IMR-90 (cell line): ENCODE data around the gene PLCG2. TPM values are rescaled to one million over a fixed set of nuclear protein-coding genes. Genes with fewer than 3 reads are reported as not detected.

Source experiments
- ATAC-seq: fragments of 200-7000 bp; cut with Tn5 transposase; 2 replicates; pipeline ENCODE4 v1.9.1; 2020; ENCODE audit warnings: low read depth, mild to moderate bottlenecking, moderate library complexity
- BruUV-seq: library from RNA; stranded (reverse); fragments of 400-500 nt; replicated peaks from 2 replicates; lab custom pipeline; 2021; lab: Mats Ljungman, UMichigan
- CTCF ChIA-PET: fragments of 300-600 bp; formaldehyde crosslinking; extraction: SDS; loops from one replicate; lab custom pipeline; 2021; ENCODE audit warnings: antibody characterized with exemption; lab: Yijun Ruan, JAX
- POLR2A ChIA-PET: fragments of 300-600 bp; sonication (Branson Sonifier 250); formaldehyde crosslinking; loops from one replicate; lab custom pipeline; 2022; ENCODE audit warnings: antibody characterized with exemption; ENCODE audit not compliant: unreplicated experiment; lab: Charles Lee
- DNase-seq: peaks from one replicate; pipeline ENCODE4 v3.0.0; 2013
- H2AFZ ChIP-seq: replicated peaks from 2 replicates; pipeline ENCODE3; 2013; ENCODE audit warnings: low read length, mild to moderate bottlenecking; ENCODE audit not compliant: poor library complexity
- H2AK5ac ChIP-seq: 2 replicates; pipeline ENCODE4 v1.6.1; 2013; ENCODE audit warnings: low read depth, low read length, inconsistent platforms
- H2AK9ac ChIP-seq: replicated peaks from 2 replicates; pipeline ENCODE3; 2013; ENCODE audit warnings: mild to moderate bottlenecking, low read depth, low read length, moderate library complexity; ENCODE audit not compliant: poor library complexity
- H2BK120ac ChIP-seq: 2 replicates; pipeline ENCODE4 v1.6.1; 2013; ENCODE audit warnings: low read depth, low read length, inconsistent platforms
- H2BK15ac ChIP-seq: 3 replicates; pipeline ENCODE4 v1.6.1; 2013; ENCODE audit warnings: low read depth, low read length, inconsistent platforms
- H2BK20ac ChIP-seq: 2 replicates; pipeline ENCODE4 v1.6.1; 2013; ENCODE audit warnings: low read depth, mild to moderate bottlenecking, inconsistent platforms, low read length, moderate library complexity
- H2BK5ac ChIP-seq: 2 replicates; pipeline ENCODE4 v1.6.1; 2013; ENCODE audit warnings: mild to moderate bottlenecking, low read depth, low read length, inconsistent platforms; ENCODE audit not compliant: poor library complexity, severe bottlenecking
- H3K14ac ChIP-seq: replicated peaks from 2 replicates; pipeline ENCODE4 v1.6.1; 2013; ENCODE audit warnings: low read depth, low read length, inconsistent platforms
- H3K18ac ChIP-seq: 2 replicates; pipeline ENCODE4 v1.6.1; 2013; ENCODE audit warnings: low read depth, low read length, control low read depth
- H3K23ac ChIP-seq: 2 replicates; pipeline ENCODE4 v1.6.1; 2013; ENCODE audit warnings: low read depth, low read length, inconsistent platforms
- H3K27ac ChIP-seq: 2 replicates; pipeline ENCODE4 v1.5.1; 2013; ENCODE audit warnings: mild to moderate bottlenecking, control low read depth, low read length; ENCODE audit not compliant: insufficient read depth
- H3K27me3 ChIP-seq: 2 replicates; pipeline ENCODE4 v1.6.1; 2013; ENCODE audit warnings: low read length; ENCODE audit not compliant: control insufficient read depth, insufficient read depth
- H3K36me3 ChIP-seq: 2 replicates; pipeline ENCODE4 v1.6.1; 2013; ENCODE audit warnings: low read length, mixed read lengths; ENCODE audit not compliant: control insufficient read depth, insufficient read depth
- H3K4ac ChIP-seq: 2 replicates; pipeline ENCODE4 v1.6.1; 2013; ENCODE audit warnings: low read depth, low read length, inconsistent platforms
- H3K4me1 ChIP-seq: 2 replicates; pipeline ENCODE4 v1.6.1; 2013; ENCODE audit warnings: low read length, mixed read lengths; ENCODE audit not compliant: control insufficient read depth, insufficient read depth
- H3K4me2 ChIP-seq: 2 replicates; pipeline ENCODE4 v1.6.1; 2013; ENCODE audit warnings: low read depth, mild to moderate bottlenecking, control low read depth, low read length, moderate library complexity
- H3K4me3 ChIP-seq: 2 replicates; pipeline ENCODE4 v1.5.1; 2013; ENCODE audit warnings: low read depth, mild to moderate bottlenecking, control low read depth, low read length, moderate library complexity; ENCODE audit not compliant: insufficient read depth
- H3K56ac ChIP-seq: 2 replicates; pipeline ENCODE4 v1.6.1; 2013; ENCODE audit warnings: low read length, inconsistent platforms; ENCODE audit not compliant: insufficient read depth; ENCODE audit errors: extremely low read depth
- H3K79me1 ChIP-seq, 2 experiments: 2 replicates each; pipeline ENCODE4 v1.6.1; 2013; ENCODE audit warnings: low read length in 2 of 2, inconsistent platforms in 1 of 2, low read depth in 1 of 2
- H3K9ac ChIP-seq: 2 replicates; pipeline ENCODE4 v1.6.1; 2013; ENCODE audit warnings: low read depth, low read length, control low read depth
- H3K9me1 ChIP-seq: 2 replicates; pipeline ENCODE4 v1.6.1; 2013; ENCODE audit warnings: low read length, inconsistent platforms; ENCODE audit not compliant: insufficient read depth
- H3K9me3 ChIP-seq: 2 replicates; pipeline ENCODE4 v1.6.1; 2013; ENCODE audit warnings: low read length; ENCODE audit not compliant: control insufficient read depth, insufficient read depth
- H4K20me1 ChIP-seq: 2 replicates; pipeline ENCODE4 v1.6.1; 2013; ENCODE audit warnings: low read length, inconsistent platforms; ENCODE audit not compliant: insufficient read depth
- H4K5ac ChIP-seq: 2 replicates; pipeline ENCODE4 v1.6.1; 2013; ENCODE audit warnings: mild to moderate bottlenecking, low read depth, low read length, control low read depth
- H4K8ac ChIP-seq, 2 experiments: 2 replicates each; pipeline ENCODE4 v1.6.1; 2013; ENCODE audit warnings: low read depth in 2 of 2, low read length in 2 of 2, control low read depth in 1 of 2, inconsistent platforms in 1 of 2
- H4K91ac ChIP-seq: 2 replicates; pipeline ENCODE4 v1.6.1; 2013; ENCODE audit warnings: low read depth, low read length, inconsistent platforms; ENCODE audit not compliant: insufficient read depth
- BHLHE40 ChIP-seq: fragments of 150-350 bp; IDR thresholded peaks from 2 replicates; pipeline ENCODE4 v1.6.1; 2016; ENCODE audit warnings: mild to moderate bottlenecking, low read depth, low read length
- CHD1 ChIP-seq: IDR thresholded peaks from 2 replicates; pipeline ENCODE4 v1.6.1; 2012; ENCODE audit warnings: low read depth, low read length, improper control_type of control experiment
- CTCF ChIP-seq: conservative IDR thresholded peaks from 2 replicates; pipeline ENCODE4 v1.5.1; 2012; ENCODE audit warnings: mild to moderate bottlenecking, low read depth, low read length, improper control_type of control experiment
- ELK1 ChIP-seq: fragments of 150-350 bp; IDR thresholded peaks from 2 replicates; pipeline ENCODE4 v1.6.1; 2016; ENCODE audit warnings: low read depth, mild to moderate bottlenecking, low read length, moderate library complexity, borderline replicate concordance
- FOS ChIP-seq: fragments of 150-350 bp; IDR thresholded peaks from 2 replicates; pipeline ENCODE4 v1.6.1; 2016; ENCODE audit warnings: low read depth, low read length
- MAFK ChIP-seq: IDR thresholded peaks from 2 replicates; pipeline ENCODE4 v1.6.1; 2012; ENCODE audit warnings: low read depth, low read length, improper control_type of control experiment
- MAZ ChIP-seq: IDR thresholded peaks from 2 replicates; pipeline ENCODE4 v1.6.1; 2012; ENCODE audit warnings: low read depth, mild to moderate bottlenecking, low read length, improper control_type of control experiment, moderate library complexity, borderline replicate concordance
- MXI1 ChIP-seq: IDR thresholded peaks from 2 replicates; pipeline ENCODE4 v1.6.1; 2012; ENCODE audit warnings: low read depth, mild to moderate bottlenecking, low read length, moderate library complexity, borderline replicate concordance
- NFE2L2 ChIP-seq: fragments of 150-350 bp; IDR thresholded peaks from 2 replicates; pipeline ENCODE4 v1.6.1; 2016; ENCODE audit warnings: low read depth, mild to moderate bottlenecking, low read length
- POLR2A ChIP-seq: IDR thresholded peaks from 2 replicates; pipeline ENCODE4 v1.6.1; 2012; ENCODE audit warnings: mild to moderate bottlenecking, low read depth, low read length
- RAD21 ChIP-seq: IDR thresholded peaks from 2 replicates; pipeline ENCODE4 v1.6.1; 2012; ENCODE audit warnings: low read length, improper control_type of control experiment
- RCOR1 ChIP-seq: IDR thresholded peaks from 2 replicates; pipeline ENCODE4 v1.6.1; 2012; ENCODE audit warnings: mild to moderate bottlenecking, low read length, improper control_type of control experiment; ENCODE audit not compliant: insufficient replicate concordance
- RFX5 ChIP-seq: IDR thresholded peaks from 2 replicates; pipeline ENCODE4 v1.8.0; 2012; ENCODE audit warnings: low read depth, mild to moderate bottlenecking, low read length, moderate library complexity
- SMC3 ChIP-seq: fragments of 150-350 bp; IDR thresholded peaks from 2 replicates; pipeline ENCODE4 v1.6.1; 2016; ENCODE audit warnings: low read depth, mild to moderate bottlenecking, antibody characterized with exemption, low read length, moderate library complexity
- USF2 ChIP-seq: fragments of 150-350 bp; IDR thresholded peaks from 2 replicates; pipeline ENCODE4 v1.6.1; 2017; ENCODE audit warnings: mild to moderate bottlenecking, antibody characterized with exemption, low read length, low read depth
- WGBS, 2 experiments: methylation state at CpG; one replicate each; pipeline versions ENCODE4 v1.1.5 to v1.1.7; 2013; ENCODE audit warnings: missing lambda C conversion rate in 2 of 2; ENCODE audit not compliant: insufficient read length in 1 of 2; ENCODE audit errors: extremely low coverage in 2 of 2; 5-methylcytosine and 5-hydroxymethylcytosine counted together
- dilution Hi-C: fragments of 300-500 bp; cut with HindIII; formaldehyde crosslinking; loops from one replicate; pipeline ENCODE4 v1.14.3; 2018; ENCODE audit warnings: low sequenced_read_pairs; ENCODE audit not compliant: unreplicated experiment
- in situ Hi-C: fragments of 300-500 bp; cut with MboI; formaldehyde crosslinking; loops from 3 replicates; pipeline ENCODE4 v1.14.3; 2019; ENCODE audit warnings: low sequenced_read_pairs, inconsistent platforms, mixed read lengths
- intact Hi-C: fragments of 100-400 bp; cut with micrococcal nuclease; formaldehyde crosslinking; loops from 2 replicates; pipeline ENCODE4 v1.10.0; 2022
- polyA plus RNA-seq, 3 experiments: library from polyadenylated mRNA; depleted of rRNA; stranded (reverse); fragments of >200 nt; gene quantifications; 2 replicates each; pipeline ENCODE4 v1.2.3, GENCODE V29; 2012; ENCODE audit warnings: low replicate concordance in 1 of 3
- total RNA-seq: library from RNA; depleted of rRNA; stranded (reverse); fragments of >200 nt; gene quantifications from 2 replicates; pipeline ENCODE4 v1.2.3, GENCODE V29; 2012

Gene PLCG2
- total and polyA plus RNA-seq, 2 of the 4 experiments (the other 2 are of a cell fraction): 0.14 to 0.18 TPM

GRCh38 chr16:81752225-81752875 lies 26.7 kb upstream of the PLCG2 start:
- no peak overlapping the region for H3K4ac ChIP-seq
- ChIA-PET POLR2A (no interaction called here), CTCF (interaction anchor here (0.5 to 1.5 kb wide), 2 partner anchors 15 to 547 kb away, joined by 4 to 6 read pairs; no protein-coding TSS in a partner anchor)
- in situ Hi-C loops: no loop called here
- intact Hi-C loops: no loop called here
- H3K4me2 ChIP-seq: no peak overlapping the region
- no peaks in the 10 kb centered on the region for H3K9me3 ChIP-seq
- H2BK120ac ChIP-seq: no peak overlapping the region
- H4K8ac ChIP-seq: peak overlapping the region in 1 of 2 experiments; percentile 52; a peak in 1 of 4 replicates
- H3K14ac ChIP-seq: no peak overlapping the region
- H2AFZ ChIP-seq: peak overlapping the region; percentile 83
- H3K27me3 ChIP-seq: peaks cover 3% of the 10 kb centered on the region
- H3K4me3 ChIP-seq: no peak overlapping the region
- no peak overlapping the region for H3K9ac ChIP-seq
- no peak overlapping the region for H3K27ac ChIP-seq
- TF ChIP-seq MXI1: no peak
- TF ChIP-seq SMC3: no peak
- TF ChIP-seq ELK1: no peak
- no peak for TF ChIP-seq MAFK
- TF ChIP-seq USF2: no peak
- TF ChIP-seq POLR2A: no peak
- no peak for TF ChIP-seq BHLHE40
- no peak for TF ChIP-seq RAD21
- no peak for TF ChIP-seq NFE2L2
- TF ChIP-seq MAZ: no peak
- TF ChIP-seq RFX5: no peak
- TF ChIP-seq CHD1: no peak
- no peak for TF ChIP-seq CTCF
- TF ChIP-seq FOS: no peak
- TF ChIP-seq RCOR1: no peak
- no peak overlapping the region for H2AK5ac ChIP-seq
- peak overlapping the region; percentile 37 for H2AK9ac ChIP-seq
- H3K56ac ChIP-seq: no peak overlapping the region
- BruUV-seq: no TSS peak
- no peak overlapping the region for H2BK5ac ChIP-seq
- no peak overlapping the region for H4K5ac ChIP-seq
- no peaks in the 10 kb centered on the region for H4K20me1 ChIP-seq
- DNase-seq (no peak), ATAC-seq (no peak)
- no peaks in the 10 kb centered on the region for H3K4me1 ChIP-seq
- H3K18ac ChIP-seq: no peak overlapping the region
- H3K36me3 ChIP-seq: no peaks in the 10 kb centered on the region
- H3K23ac ChIP-seq: no peak overlapping the region
- H3K9me1 ChIP-seq: no peaks in the 10 kb centered on the region
- H2BK20ac ChIP-seq: no peak overlapping the region
- no peak overlapping the region for H4K91ac ChIP-seq
- no peaks in the 10 kb centered on the region for H3K79me1 ChIP-seq
- dilution Hi-C loops: no loop called here
- no peak overlapping the region for H2BK15ac ChIP-seq
- WGBS, 2 experiments: no CpG with 5 or more reads among the region's 13 CpGs
